GM12878 (cell line): ENCODE results near the gene HSBP1L1.

ENCODE experiments used
- ATF7 ChIP-seq: fragments of 450-650 bp; IDR thresholded peaks from 2 replicates; pipeline ENCODE4 v1.6.1; 2016; ENCODE audit warnings: low read depth, mild to moderate bottlenecking
- CREM ChIP-seq: IDR thresholded peaks from 2 replicates; pipeline ENCODE4 v1.6.1; 2014; ENCODE audit warnings: antibody characterized with exemption, low read depth
- CTCF ChIP-seq, 3 experiments: IDR thresholded peaks in 2 of 3; conservative IDR thresholded peaks in 1 of 3; 2 replicates each; pipeline ENCODE4 v1.5.1; 2011; ENCODE audit warnings: low read depth in 3 of 3, low read length in 3 of 3, mild to moderate bottlenecking in 3 of 3, control low read depth in 2 of 3, moderate library complexity in 2 of 3, inconsistent platforms in 1 of 3, mixed read lengths in 1 of 3; ENCODE audit not compliant: control insufficient read depth in 2 of 3, insufficient read depth in 1 of 3; ENCODE audit errors: extremely low read depth in 1 of 3
- EZH2 ChIP-seq: IDR thresholded peaks from 2 replicates; pipeline ENCODE4 v1.6.1; 2012; ENCODE audit warnings: low read depth, mild to moderate bottlenecking, control low read depth, inconsistent platforms, low read length, borderline replicate concordance; ENCODE audit not compliant: control insufficient read depth
- RCOR1 ChIP-seq: conservative IDR thresholded peaks from 2 replicates; pipeline ENCODE4 v1.6.1; 2012; ENCODE audit warnings: low read depth, low read length, improper control_type of control experiment
- REST ChIP-seq: IDR thresholded peaks from 2 replicates; pipeline ENCODE4 v1.6.1; 2012; ENCODE audit warnings: mild to moderate bottlenecking, low read depth, low read length
- TF ChIP-seq, protein P1 (sequence below): fragments of 450-650 bp; IDR thresholded peaks from 2 replicates; pipeline ENCODE4 v1.6.1; 2017; ENCODE audit warnings: mild to moderate bottlenecking, moderate library complexity

GRCh38 chr18:79942786-79943607, 21.4 kb upstream of the HSBP1L1 start:
- TF ChIP-seq REST (no peak), ATF7 (no peak), CTCF (IDR thresholded peaks at IDR 0.05 in 2 of 3, conservative IDR thresholded peaks at IDR 0.05 in 1 of 3; ENCODE audit: control insufficient read depth in 2 of 3, extremely low read depth in 1 of 3, insufficient read depth in 1 of 3, low read depth in 3 of 3, low read length in 3 of 3) (no peak), RCOR1 (no peak), CREM (no peak), EZH2 (no peak)
- TF ChIP-seq, protein P1, sequence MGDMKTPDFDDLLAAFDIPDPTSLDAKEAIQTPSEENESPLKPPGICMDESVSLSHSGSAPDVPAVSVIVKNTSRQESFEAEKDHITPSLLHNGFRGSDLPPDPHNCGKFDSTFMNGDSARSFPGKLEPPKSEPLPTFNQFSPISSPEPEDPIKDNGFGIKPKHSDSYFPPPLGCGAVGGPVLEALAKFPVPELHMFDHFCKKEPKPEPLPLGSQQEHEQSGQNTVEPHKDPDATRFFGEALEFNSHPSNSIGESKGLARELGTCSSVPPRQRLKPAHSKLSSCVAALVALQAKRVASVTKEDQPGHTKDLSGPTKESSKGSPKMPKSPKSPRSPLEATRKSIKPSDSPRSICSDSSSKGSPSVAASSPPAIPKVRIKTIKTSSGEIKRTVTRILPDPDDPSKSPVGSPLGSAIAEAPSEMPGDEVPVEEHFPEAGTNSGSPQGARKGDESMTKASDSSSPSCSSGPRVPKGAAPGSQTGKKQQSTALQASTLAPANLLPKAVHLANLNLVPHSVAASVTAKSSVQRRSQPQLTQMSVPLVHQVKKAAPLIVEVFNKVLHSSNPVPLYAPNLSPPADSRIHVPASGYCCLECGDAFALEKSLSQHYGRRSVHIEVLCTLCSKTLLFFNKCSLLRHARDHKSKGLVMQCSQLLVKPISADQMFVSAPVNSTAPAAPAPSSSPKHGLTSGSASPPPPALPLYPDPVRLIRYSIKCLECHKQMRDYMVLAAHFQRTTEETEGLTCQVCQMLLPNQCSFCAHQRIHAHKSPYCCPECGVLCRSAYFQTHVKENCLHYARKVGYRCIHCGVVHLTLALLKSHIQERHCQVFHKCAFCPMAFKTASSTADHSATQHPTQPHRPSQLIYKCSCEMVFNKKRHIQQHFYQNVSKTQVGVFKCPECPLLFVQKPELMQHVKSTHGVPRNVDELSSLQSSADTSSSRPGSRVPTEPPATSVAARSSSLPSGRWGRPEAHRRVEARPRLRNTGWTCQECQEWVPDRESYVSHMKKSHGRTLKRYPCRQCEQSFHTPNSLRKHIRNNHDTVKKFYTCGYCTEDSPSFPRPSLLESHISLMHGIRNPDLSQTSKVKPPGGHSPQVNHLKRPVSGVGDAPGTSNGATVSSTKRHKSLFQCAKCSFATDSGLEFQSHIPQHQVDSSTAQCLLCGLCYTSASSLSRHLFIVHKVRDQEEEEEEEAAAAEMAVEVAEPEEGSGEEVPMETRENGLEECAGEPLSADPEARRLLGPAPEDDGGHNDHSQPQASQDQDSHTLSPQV = no peak
